AG04449 (cell line): ENCODE results near the gene IFNG.

Experiments used
- CTCF ChIA-PET: fragments of 350-600 bp; formaldehyde crosslinking; extraction: SDS; loops from one replicate; lab custom pipeline; 2021; ENCODE audit warnings: antibody characterized with exemption; lab: Yijun Ruan, JAX
- POLR2A ChIA-PET: fragments of 400-600, 350-600 bp; formaldehyde crosslinking; extraction: SDS; loops from one replicate; lab custom pipeline; 2020; ENCODE audit warnings: antibody characterized with exemption, inconsistent platforms; lab: Yijun Ruan, JAX
- DNase-seq: peaks from one replicate; pipeline ENCODE4 v3.0.0-alpha.2; 2010; ENCODE audit warnings: low read depth, low spot score
- H3K4me3 ChIP-seq: 2 replicates; pipeline ENCODE4 v1.5.1; 2011; ENCODE audit warnings: low read depth, mild to moderate bottlenecking, control low read depth, low read length
- TF ChIP-seq, protein P1 (sequence below): IDR thresholded peaks from one replicate; pipeline ENCODE4 v1.5.1; 2011; ENCODE audit warnings: mild to moderate bottlenecking, moderate library complexity, low read length, control low read depth, inconsistent platforms; ENCODE audit not compliant: insufficient read depth; ENCODE audit errors: missing control alignments

The IFNG gene

GRCh38 chr12:68115281-68115680, 44.3 kb downstream of the IFNG start:
- TF ChIP-seq, protein P1, sequence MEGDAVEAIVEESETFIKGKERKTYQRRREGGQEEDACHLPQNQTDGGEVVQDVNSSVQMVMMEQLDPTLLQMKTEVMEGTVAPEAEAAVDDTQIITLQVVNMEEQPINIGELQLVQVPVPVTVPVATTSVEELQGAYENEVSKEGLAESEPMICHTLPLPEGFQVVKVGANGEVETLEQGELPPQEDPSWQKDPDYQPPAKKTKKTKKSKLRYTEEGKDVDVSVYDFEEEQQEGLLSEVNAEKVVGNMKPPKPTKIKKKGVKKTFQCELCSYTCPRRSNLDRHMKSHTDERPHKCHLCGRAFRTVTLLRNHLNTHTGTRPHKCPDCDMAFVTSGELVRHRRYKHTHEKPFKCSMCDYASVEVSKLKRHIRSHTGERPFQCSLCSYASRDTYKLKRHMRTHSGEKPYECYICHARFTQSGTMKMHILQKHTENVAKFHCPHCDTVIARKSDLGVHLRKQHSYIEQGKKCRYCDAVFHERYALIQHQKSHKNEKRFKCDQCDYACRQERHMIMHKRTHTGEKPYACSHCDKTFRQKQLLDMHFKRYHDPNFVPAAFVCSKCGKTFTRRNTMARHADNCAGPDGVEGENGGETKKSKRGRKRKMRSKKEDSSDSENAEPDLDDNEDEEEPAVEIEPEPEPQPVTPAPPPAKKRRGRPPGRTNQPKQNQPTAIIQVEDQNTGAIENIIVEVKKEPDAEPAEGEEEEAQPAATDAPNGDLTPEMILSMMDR: no peak
- no peak overlapping the region for H3K4me3 ChIP-seq
- POLR2A ChIA-PET: no interaction called here
- CTCF ChIA-PET: interaction anchor here (1.4 kb wide), 1 partner anchor 43 kb away, joined by 3 read pairs; no protein-coding TSS in a partner anchor
- no peak for DNase-seq

DNA sequence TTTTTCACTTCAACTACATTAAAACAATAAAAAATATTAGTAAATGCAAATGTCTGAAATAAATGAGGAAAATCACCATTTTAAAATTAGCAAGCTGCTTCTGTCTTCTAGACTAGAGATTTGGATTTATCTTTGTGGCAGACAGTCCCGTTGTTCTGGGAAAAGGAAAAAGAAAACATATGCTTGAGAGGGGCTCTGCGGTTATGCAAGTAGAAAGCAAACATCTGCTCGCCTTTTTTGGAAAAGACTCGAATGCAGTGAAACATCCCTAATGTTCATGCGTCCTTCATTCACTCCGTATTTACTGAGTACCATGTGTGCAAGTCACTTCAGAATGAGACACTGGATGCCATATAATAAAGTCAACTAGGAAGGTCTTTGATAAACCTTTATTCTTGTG, 44.9 kb downstream of the IFNG start:
- no peak overlapping the region for H3K4me3 ChIP-seq
- ChIA-PET CTCF (interaction anchor here (1.4 kb wide), 2 partner anchors 9 to 44 kb away, joined by 3 to 5 read pairs; no protein-coding TSS in a partner anchor), POLR2A (no interaction called here)
- TF ChIP-seq, protein P1: no peak
- no peak for DNase-seq

GRCh38 chr12:68113644-68114043, 45.9 kb downstream of the IFNG start:
- CTCF ChIA-PET: interaction anchor here (1.4 kb wide), 1 partner anchor 10 kb away, joined by 5 read pairs; no protein-coding TSS in a partner anchor
- no peak for DNase-seq
- no peak overlapping the region for H3K4me3 ChIP-seq
- POLR2A ChIA-PET: no interaction called here
- TF ChIP-seq, protein P1: no peak

DNA sequence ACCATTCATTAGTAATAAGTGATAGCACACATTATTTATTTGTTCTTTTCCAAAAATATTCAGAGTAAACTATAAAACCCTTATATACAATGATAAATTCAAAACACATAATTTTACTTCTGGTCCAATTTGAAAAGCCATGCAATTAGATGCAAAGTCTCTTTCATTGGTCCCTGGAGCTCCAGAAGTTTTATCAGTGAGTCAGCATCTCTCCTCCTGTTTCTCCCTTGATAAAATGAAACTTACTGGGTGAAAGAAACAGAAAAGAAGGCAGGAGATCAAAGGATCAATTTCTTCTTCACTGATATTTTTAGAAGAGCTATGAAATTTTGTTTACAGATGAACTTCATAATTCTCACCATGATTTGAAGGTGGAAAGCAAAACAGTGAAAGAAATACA, 47.5 kb downstream of the IFNG start:
- TF ChIP-seq, protein P1: no peak
- H3K4me3 ChIP-seq: no peak overlapping the region
- DNase-seq: no peak
- CTCF ChIA-PET: interaction anchor here (0.7 kb wide), 1 partner anchor 72 kb away, joined by 4 read pairs; no protein-coding TSS in a partner anchor
- POLR2A ChIA-PET: no interaction called here

GRCh38 chr12:68109444-68110217, 49.9 kb downstream of the IFNG start:
- H3K4me3 ChIP-seq: no peak overlapping the region
- ChIA-PET POLR2A (no interaction called here), CTCF (no interaction called here)
- TF ChIP-seq, protein P1: no peak
- DNase-seq: no peak

GRCh38 chr12:68109001-68109400, 50.5 kb downstream of the IFNG start:
- no peak overlapping the region for H3K4me3 ChIP-seq
- POLR2A ChIA-PET: no interaction called here
- CTCF ChIA-PET: no interaction called here
- TF ChIP-seq, protein P1: no peak
- DNase-seq: no peak
